ENCODE data around the gene INVS. TPM values are rescaled to one million over a fixed set of nuclear protein-coding genes. Genes with fewer than 3 reads are reported as not detected.
A peak's percentile ranks its signal among the peaks of the same experiment; 100 is the strongest.

INVS gene
- total RNA-seq, 4 donors from 2014 or later, result 5.5 to 13.9 (median 6.7) TPM

- Histone ChIP-seq H3K27ac (no peak overlapping the region), H3K4me1 (peaks cover 0 to 4% of the 10 kb centered on the region in 2 donors), H3K27me3 (no peaks in the 10 kb centered on the region), H3K9me3 (no peaks in the 10 kb centered on the region), H3K36me3 (no peaks in the 10 kb centered on the region), H3K4me3 (no peak overlapping the region)
- intact Hi-C loops (cut with DNase I; ENCODE audit: low total_unique reads), result loop anchor here (1.0 to 10.0 kb wide), 3 partner anchors 188 to 1041 kb away; no protein-coding TSS in a partner anchor
- no peak for TF ChIP-seq POLR2A (IDR thresholded peaks at IDR 0.05)
- TF ChIP-seq CTCF (IDR thresholded peaks at IDR 0.05 in 4 of 5, conservative IDR thresholded peaks at IDR 0.05 in 1 of 5), result peak; percentile 40 to 70 (median 52)
- in situ Hi-C loops (cut with MboI; ENCODE audit: low sequenced_read_pairs in 4 of 4), result loop anchor here in 2 of 4 donors (25.0 kb wide), 3 partner anchors 179 to 1029 kb away; partner anchors contain the start of gene NR4A3 (in 1 of the 2)
- DNase-seq, result peak in 1 of 2 donors; percentile 28
- peak in 1 of 2 donors; percentile 53 for ATAC-seq
Measured at GRCh38 chr9:100216178-100216787, 117.2 kb downstream of the INVS start.

- Histone ChIP-seq H3K27me3 (no peaks in the 10 kb centered on the region), H3K4me1 (no peaks in the 10 kb centered on the region), H3K9me3 (no peaks in the 10 kb centered on the region), H3K27ac (no peak overlapping the region), H3K4me3 (no peak overlapping the region), H3K36me3 (no peaks in the 10 kb centered on the region)
- DNase-seq (no peak), ATAC-seq (no peak)
- in situ Hi-C loops (cut with MboI; ENCODE audit: low sequenced_read_pairs in 4 of 4), result loop anchor here in 2 of 4 donors (25.0 kb wide), 3 partner anchors 180 to 1030 kb away; partner anchors contain the start of gene NR4A3 (in 1 of the 2)
- TF ChIP-seq POLR2A (IDR thresholded peaks at IDR 0.05) (no peak), CTCF (IDR thresholded peaks at IDR 0.05 in 4 of 5, conservative IDR thresholded peaks at IDR 0.05 in 1 of 5) (no peak)
- intact Hi-C loops (cut with DNase I; ENCODE audit: low total_unique reads), result loop anchor here (5.0 to 10.0 kb wide), 2 partner anchors 950 to 1043 kb away; no protein-coding TSS in a partner anchor
Measured at GRCh38 chr9:100217536-100217935, 118.5 kb downstream of the INVS start.

- Histone ChIP-seq H3K36me3 (no peaks in the 10 kb centered on the region), H3K27me3 (no peaks in the 10 kb centered on the region), H3K4me1 (no peaks in the 10 kb centered on the region), H3K4me3 (no peak overlapping the region), H3K9me3 (no peaks in the 10 kb centered on the region), H3K27ac (no peak overlapping the region)
- DNase-seq (no peak), ATAC-seq (no peak)
- no peak for TF ChIP-seq CTCF (IDR thresholded peaks at IDR 0.05 in 4 of 5, conservative IDR thresholded peaks at IDR 0.05 in 1 of 5)
- TF ChIP-seq POLR2A (IDR thresholded peaks at IDR 0.05), result no peak
- intact Hi-C loops (cut with DNase I; ENCODE audit: low total_unique reads), result loop anchor here (5.0 to 10.0 kb wide), 2 partner anchors 952 to 1045 kb away; no protein-coding TSS in a partner anchor
- in situ Hi-C loops (cut with MboI; ENCODE audit: low sequenced_read_pairs in 4 of 4), result loop anchor here in 2 of 4 donors (25.0 kb wide), 3 partner anchors 182 to 1032 kb away; partner anchors contain the start of gene NR4A3 (in 1 of the 2)
Measured at GRCh38 chr9:100219347-100219746, 120.3 kb downstream of the INVS start.

GRCh38 chr9:100220936-100221335 lies 121.9 kb downstream of the INVS start:
- intact Hi-C loops (cut with DNase I; ENCODE audit: low total_unique reads), result no loop called here
- no peaks in the 10 kb centered on the region for H3K4me1 ChIP-seq
- no peak for DNase-seq
- no peak overlapping the region for H3K27ac ChIP-seq
- TF ChIP-seq POLR2A (IDR thresholded peaks at IDR 0.05) (no peak), CTCF (IDR thresholded peaks at IDR 0.05 in 4 of 5, conservative IDR thresholded peaks at IDR 0.05 in 1 of 5) (no peak)
- no peaks in the 10 kb centered on the region for H3K9me3 ChIP-seq
- no peaks in the 10 kb centered on the region for H3K27me3 ChIP-seq
- no peak overlapping the region for H3K4me3 ChIP-seq
- no peak for ATAC-seq
- peaks cover 0 to under 1% of the 10 kb centered on the region in 2 donors for H3K36me3 ChIP-seq
- in situ Hi-C loops (cut with MboI; ENCODE audit: low sequenced_read_pairs in 4 of 4), result loop anchor here in 3 of 4 donors (5.0 to 25.0 kb wide), 5 partner anchors 184 to 1034 kb away; partner anchors contain the start of gene NR4A3 (in 1 of the 3)
